Neuronal stem cell (in vitro differentiated cells): Measurements from ENCODE around the gene OBSCN.

Experiments
- DNase-seq: peaks from one replicate; pipeline ENCODE4 v3.0.0-alpha.2; 2013; ENCODE audit warnings: low spot score
- H2AFZ ChIP-seq: one replicate; pipeline ENCODE4 v1.6.1; 2013; ENCODE audit warnings: mild to moderate bottlenecking, low read length, inconsistent platforms
- H2AK5ac ChIP-seq: 2 replicates; pipeline ENCODE4 v1.6.1; 2013; ENCODE audit warnings: low read depth, mild to moderate bottlenecking, inconsistent platforms, low read length, moderate library complexity, mixed read lengths
- H2BK120ac ChIP-seq: 2 replicates; pipeline ENCODE4 v1.6.1; 2013; ENCODE audit warnings: low read depth, mild to moderate bottlenecking, inconsistent platforms, low read length, moderate library complexity, mixed read lengths
- H2BK12ac ChIP-seq: one replicate; pipeline ENCODE4 v1.6.1; 2013; ENCODE audit warnings: low read length, inconsistent platforms
- H2BK15ac ChIP-seq: 2 replicates; pipeline ENCODE4 v1.6.1; 2013; ENCODE audit warnings: mild to moderate bottlenecking, low read length, inconsistent platforms, mixed read lengths
- H2BK5ac ChIP-seq: one replicate; pipeline ENCODE4 v1.6.1; 2013; ENCODE audit warnings: inconsistent platforms, mild to moderate bottlenecking, low read length, moderate library complexity
- H3K14ac ChIP-seq: one replicate; pipeline ENCODE4 v1.6.1; 2013; ENCODE audit warnings: low read length, inconsistent platforms
- H3K18ac ChIP-seq: 2 replicates; pipeline ENCODE4 v1.6.1; 2013; ENCODE audit warnings: low read length, inconsistent platforms
- H3K23ac ChIP-seq: 2 replicates; pipeline ENCODE4 v1.6.1; 2013; ENCODE audit warnings: low read depth, mild to moderate bottlenecking, mixed read lengths, low read length, inconsistent platforms; ENCODE audit not compliant: poor library complexity
- H3K27ac ChIP-seq: replicated peaks from 3 replicates; pipeline ENCODE4 v1.5.1; 2013; ENCODE audit warnings: low read length, inconsistent platforms
- H3K27me3 ChIP-seq, 3 experiments: 2 replicates each; pipeline ENCODE4 v1.6.1; 2013; ENCODE audit warnings: low read length in 3 of 3, mild to moderate bottlenecking in 2 of 3, inconsistent platforms in 1 of 3, low read depth in 1 of 3, mixed read lengths in 1 of 3, moderate library complexity in 1 of 3; ENCODE audit not compliant: control insufficient read depth in 3 of 3, insufficient read depth in 3 of 3
- H3K36me3 ChIP-seq, 2 donors: replicated peaks in 1 of 2; 2 replicates each; pipeline ENCODE4 v1.6.1; 2013; ENCODE audit warnings: low read length in 2 of 2; ENCODE audit not compliant: control insufficient read depth in 2 of 2, insufficient read depth in 2 of 2
- H3K4ac ChIP-seq: 2 replicates; pipeline ENCODE4 v1.6.1; 2013; ENCODE audit warnings: inconsistent platforms, mild to moderate bottlenecking, low read length, moderate library complexity
- H3K4me1 ChIP-seq, 2 donors: 1 replicate in 1 of 2; 2 replicates in 1 of 2; pipeline ENCODE4 v1.6.1; 2013; ENCODE audit warnings: low read length in 2 of 2, low read depth in 1 of 2; ENCODE audit not compliant: control insufficient read depth in 2 of 2, insufficient read depth in 1 of 2
- H3K4me2 ChIP-seq: one replicate; pipeline ENCODE4 v1.6.1; 2013; ENCODE audit warnings: mild to moderate bottlenecking, low read length, inconsistent platforms; ENCODE audit not compliant: insufficient read depth, poor library complexity, severe bottlenecking
- H3K4me3 ChIP-seq, 2 donors: 2 replicates each; pipeline ENCODE4 v1.5.1; 2013; ENCODE audit warnings: low read length in 2 of 2, mild to moderate bottlenecking in 2 of 2, inconsistent platforms in 1 of 2, moderate library complexity in 1 of 2
- H3K79me1 ChIP-seq: one replicate; pipeline ENCODE4 v1.6.1; 2013; ENCODE audit warnings: low read depth, mild to moderate bottlenecking, inconsistent platforms, low read length, moderate library complexity
- H3K9ac ChIP-seq: one replicate; pipeline ENCODE4 v1.6.1; 2013; ENCODE audit warnings: mild to moderate bottlenecking, low read depth, low read length, inconsistent platforms; ENCODE audit not compliant: poor library complexity
- H3K9me3 ChIP-seq, 2 donors: replicated peaks in 1 of 2; 2 replicates each; pipeline versions ENCODE3 to v1.6.1; 2013; ENCODE audit warnings: low read length in 2 of 2, mild to moderate bottlenecking in 2 of 2, inconsistent platforms in 1 of 2, low read depth in 1 of 2, mixed read lengths in 1 of 2, moderate library complexity in 1 of 2; ENCODE audit not compliant: control insufficient read depth in 2 of 2, insufficient read depth in 1 of 2
- H4K8ac ChIP-seq: one replicate; pipeline ENCODE4 v1.6.1; 2013; ENCODE audit warnings: low read depth, mild to moderate bottlenecking, inconsistent platforms, low read length, moderate library complexity
- H4K91ac ChIP-seq: one replicate; pipeline ENCODE4 v1.6.1; 2013; ENCODE audit warnings: low read length, low read depth, mild to moderate bottlenecking, inconsistent platforms; ENCODE audit not compliant: poor library complexity
- WGBS, 2 donors: extraction: QIAGEN DNeasy Blood & Tissue Kit; methylation state at CpG; one replicate each; pipeline ENCODE4 v1.1.7; 2013; ENCODE audit warnings: missing lambda C conversion rate in 2 of 2, mixed read lengths in 1 of 2; ENCODE audit not compliant: insufficient read length in 2 of 2, insufficient replicate concordance in 1 of 2; ENCODE audit errors: extremely low coverage in 2 of 2; 5-methylcytosine and 5-hydroxymethylcytosine counted together

OBSCN gene

GRCh38 chr1:228279722-228280105 is 71.9 kb downstream of the OBSCN start:
- no peak overlapping the region for H4K91ac ChIP-seq
- peaks cover 8% of the 10 kb centered on the region for H3K79me1 ChIP-seq
- H3K36me3 ChIP-seq, result peaks cover 0 to 42% of the 10 kb centered on the region in 2 donors
- peaks cover 3 to 13% of the 10 kb centered on the region in 2 donors for H3K4me1 ChIP-seq
- H2AK5ac ChIP-seq, result no peak overlapping the region
- H2AFZ ChIP-seq, result no peak overlapping the region
- H3K27me3 ChIP-seq, result peaks cover 0 to 6% (median 0%) of the 10 kb centered on the region in 3 experiments
- H2BK15ac ChIP-seq, result no peak overlapping the region
- DNase-seq, result no peak
- no peak overlapping the region for H3K4me2 ChIP-seq
- no peak overlapping the region for H3K27ac ChIP-seq
- H2BK5ac ChIP-seq, result no peak overlapping the region
- H3K4ac ChIP-seq, result no peak overlapping the region
- no peaks in the 10 kb centered on the region for H3K9me3 ChIP-seq
- no CpG with 5 or more reads among the region's 12 CpGs for WGBS, 2 donors
- H2BK12ac ChIP-seq, result no peak overlapping the region
- peak overlapping the region; percentile 70 for H3K9ac ChIP-seq
- H3K14ac ChIP-seq, result peak overlapping the region; percentile 38
- H3K23ac ChIP-seq, result peak overlapping the region; percentile 89
- H4K8ac ChIP-seq, result no peak overlapping the region
- H3K18ac ChIP-seq, result no peak overlapping the region
- no peak overlapping the region for H3K4me3 ChIP-seq
- no peak overlapping the region for H2BK120ac ChIP-seq

- Histone ChIP-seq H3K4me1 (peaks cover 3 to 9% of the 10 kb centered on the region in 2 donors), H3K14ac (no peak overlapping the region), H2AK5ac (no peak overlapping the region), H4K8ac (no peak overlapping the region), H2BK12ac (no peak overlapping the region), H3K27me3 (peaks cover 0 to under 1% (median 0%) of the 10 kb centered on the region in 3 experiments), H2BK120ac (no peak overlapping the region), H3K4me3 (no peak overlapping the region), H2BK15ac (no peak overlapping the region), H3K18ac (no peak overlapping the region), H3K9ac (peak overlapping the region; percentile 70), H3K4ac (no peak overlapping the region), H4K91ac (no peak overlapping the region), H3K79me1 (peaks cover 8% of the 10 kb centered on the region), H2AFZ (no peak overlapping the region), H3K9me3 (no peaks in the 10 kb centered on the region), H3K36me3 (peaks cover 0 to 42% of the 10 kb centered on the region in 2 donors), H2BK5ac (no peak overlapping the region), H3K23ac (no peak overlapping the region), H3K4me2 (no peak overlapping the region), H3K27ac (no peak overlapping the region)
- WGBS, 2 donors, result no CpG with 5 or more reads among the region's 48 CpGs
- no peak for DNase-seq
Observed at GRCh38 chr1:228280106-228280901, 72.5 kb downstream of the OBSCN start.

GRCh38 chr1:228280961-228281591 is 73.2 kb downstream of the OBSCN start:
- H4K8ac ChIP-seq, result no peak overlapping the region
- no peaks in the 10 kb centered on the region for H3K9me3 ChIP-seq
- no peak overlapping the region for H3K23ac ChIP-seq
- H3K4me1 ChIP-seq, result peaks cover 3 to 8% of the 10 kb centered on the region in 2 donors
- H2BK15ac ChIP-seq, result no peak overlapping the region
- no peak overlapping the region for H3K27ac ChIP-seq
- no peak overlapping the region for H3K14ac ChIP-seq
- H2AK5ac ChIP-seq, result no peak overlapping the region
- H2BK120ac ChIP-seq, result no peak overlapping the region
- no peak overlapping the region for H3K4me3 ChIP-seq
- H2BK12ac ChIP-seq, result no peak overlapping the region
- peak overlapping the region; percentile 30 for H3K9ac ChIP-seq
- H3K4me2 ChIP-seq, result no peak overlapping the region
- H3K79me1 ChIP-seq, result peaks cover 8% of the 10 kb centered on the region
- no peak overlapping the region for H3K18ac ChIP-seq
- no peak for DNase-seq
- no peak overlapping the region for H2AFZ ChIP-seq
- H4K91ac ChIP-seq, result no peak overlapping the region
- H2BK5ac ChIP-seq, result peak overlapping the region; percentile 75
- no peaks in the 10 kb centered on the region for H3K27me3 ChIP-seq
- WGBS, 2 donors, result no CpG with 5 or more reads among the region's 15 CpGs
- H3K36me3 ChIP-seq, result peaks cover 0 to 44% of the 10 kb centered on the region in 2 donors
- H3K4ac ChIP-seq, result no peak overlapping the region

- Histone ChIP-seq H2BK120ac (no peak overlapping the region), H3K4ac (no peak overlapping the region), H3K4me3 (no peak overlapping the region), H4K8ac (no peak overlapping the region), H2AK5ac (no peak overlapping the region), H2BK12ac (no peak overlapping the region), H3K4me1 (peaks cover 0 to 3% of the 10 kb centered on the region in 2 donors), H3K27ac (no peak overlapping the region), H3K9me3 (no peaks in the 10 kb centered on the region), H3K23ac (no peak overlapping the region), H3K4me2 (no peak overlapping the region), H2BK5ac (peak overlapping the region; percentile 75), H3K79me1 (peaks cover 5% of the 10 kb centered on the region), H2BK15ac (no peak overlapping the region), H2AFZ (no peak overlapping the region), H3K14ac (no peak overlapping the region), H3K36me3 (peaks cover 0 to 49% of the 10 kb centered on the region in 2 donors), H3K18ac (no peak overlapping the region), H3K27me3 (no peaks in the 10 kb centered on the region), H4K91ac (no peak overlapping the region), H3K9ac (no peak overlapping the region)
- no CpG with 5 or more reads among the region's 16 CpGs for WGBS, 2 donors
- no peak for DNase-seq
Observed at GRCh38 chr1:228281631-228282328, 73.9 kb downstream of the OBSCN start.
